ENCODE measurements around the gene CCL23.
"Not testable (repeated sequence)": the region's sequence is repeated elsewhere in the genome, so short reads cannot be mapped to it uniquely, and the experiment has no call there.

CCL23 gene

DNA sequence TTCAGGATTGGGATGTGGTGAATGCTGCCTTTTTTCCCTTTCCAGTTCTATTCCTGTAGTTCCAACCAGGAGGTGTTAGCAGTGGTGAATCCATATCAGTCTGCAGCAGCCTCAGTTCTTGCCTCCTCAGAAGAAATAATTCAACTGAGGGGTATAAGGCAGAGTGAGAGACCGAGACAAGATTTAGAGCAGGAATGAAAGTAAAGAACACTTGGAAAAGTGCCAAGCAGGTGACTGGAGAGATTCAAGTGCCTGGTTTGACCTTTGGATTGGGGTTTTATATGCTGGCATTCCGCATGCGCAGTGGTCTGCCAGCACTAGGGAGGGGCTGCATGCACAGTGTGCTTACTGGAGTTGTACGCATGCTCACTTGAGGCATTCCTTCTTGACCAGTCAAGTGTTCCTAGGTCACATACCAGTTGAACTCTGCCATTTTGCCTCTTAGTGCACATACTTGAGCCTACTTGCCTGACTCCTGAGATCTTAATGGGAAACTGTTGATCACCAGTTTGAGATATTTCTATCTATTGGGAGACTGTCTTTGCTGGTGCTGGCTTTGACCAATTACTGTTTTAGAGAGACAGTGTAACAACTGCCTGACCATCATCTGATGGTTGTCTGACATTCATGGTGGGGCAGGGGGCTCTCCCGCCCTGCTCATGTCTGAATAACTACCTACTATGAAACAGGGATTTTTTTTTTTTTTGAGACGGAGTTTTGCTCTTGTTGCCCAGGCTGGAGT is 15.7 kb downstream of the CCL23 start:
- peak; percentile 83 for DNase-seq

DNA sequence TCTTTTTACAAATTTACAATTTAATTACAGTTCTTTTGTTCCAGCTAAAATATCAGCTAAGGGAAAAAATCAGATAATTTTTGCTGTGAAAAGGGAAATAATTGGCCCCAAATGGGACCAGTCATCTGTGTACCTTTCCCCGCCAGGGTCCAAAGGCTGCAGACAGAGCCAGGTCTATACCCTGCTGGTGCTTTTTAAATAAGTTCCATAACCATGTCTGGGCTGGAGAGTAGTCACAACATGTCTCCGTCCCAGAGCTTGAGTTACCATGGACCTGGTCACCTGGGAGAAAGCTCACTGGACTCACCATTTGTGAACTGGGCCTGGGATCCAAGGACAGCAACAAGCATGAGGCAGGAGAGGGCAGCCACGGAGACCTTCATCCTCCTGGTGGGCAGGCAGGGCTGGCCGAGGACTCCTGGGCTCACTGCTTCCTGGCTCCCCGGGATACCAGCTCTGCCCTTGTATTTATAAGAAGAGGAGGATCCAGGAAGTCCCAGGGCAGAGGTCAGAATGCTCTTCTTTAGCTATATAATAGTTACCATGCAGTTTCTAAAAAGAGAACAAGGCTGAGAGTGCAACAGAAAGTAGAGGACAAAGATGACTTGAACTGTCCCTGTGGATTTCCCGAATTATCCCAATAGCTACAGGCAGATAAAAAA is 16.5 kb downstream of the CCL23 start, which contains the start of gene CCL15:
TSS of gene CCL15 (minus strand) at position 444 of the 662 bp plus-strand sequence. CDS start at position 383, 61 bp downstream.
- DNase-seq = no peak

DNA sequence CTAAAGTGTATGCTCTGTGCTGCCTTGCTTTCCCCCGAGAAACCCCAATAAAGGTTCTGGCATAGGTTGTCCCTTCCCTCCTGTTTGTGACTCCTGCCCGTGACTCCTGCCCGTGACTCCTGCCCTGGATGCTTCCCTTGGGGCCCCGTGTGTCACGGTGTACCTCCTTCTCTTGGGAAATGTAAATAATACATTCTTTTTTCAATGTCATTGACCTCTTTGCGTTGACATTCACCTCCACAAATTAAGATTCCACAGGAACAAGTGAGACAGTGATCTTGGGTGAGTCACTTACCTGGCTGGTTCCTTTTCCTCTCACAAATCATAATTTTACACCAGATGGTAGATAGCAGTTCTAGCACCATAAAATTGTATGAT is 17.1 kb downstream of the CCL23 start:
- no peak for DNase-seq

DNA sequence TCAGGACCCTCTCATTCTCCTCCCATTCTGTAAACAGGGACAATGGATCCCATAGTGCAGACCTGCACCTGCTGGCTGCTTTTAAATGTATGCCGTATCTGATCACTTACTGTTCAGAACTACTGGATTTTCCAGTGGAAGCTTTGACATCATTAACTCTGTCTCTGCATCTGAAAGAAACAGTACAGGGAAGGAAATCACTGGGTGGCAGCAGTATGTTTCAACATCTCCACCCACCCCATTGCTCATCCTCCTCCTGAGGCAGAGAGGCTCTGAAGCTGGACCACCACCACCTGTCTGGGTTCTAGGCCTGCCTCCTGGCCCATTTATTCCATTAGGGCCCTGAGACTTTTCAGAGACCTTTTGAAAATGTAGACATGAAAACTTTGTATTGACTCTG is 19.0 kb downstream of the CCL23 start:
- DNase-seq = no peak

DNA sequence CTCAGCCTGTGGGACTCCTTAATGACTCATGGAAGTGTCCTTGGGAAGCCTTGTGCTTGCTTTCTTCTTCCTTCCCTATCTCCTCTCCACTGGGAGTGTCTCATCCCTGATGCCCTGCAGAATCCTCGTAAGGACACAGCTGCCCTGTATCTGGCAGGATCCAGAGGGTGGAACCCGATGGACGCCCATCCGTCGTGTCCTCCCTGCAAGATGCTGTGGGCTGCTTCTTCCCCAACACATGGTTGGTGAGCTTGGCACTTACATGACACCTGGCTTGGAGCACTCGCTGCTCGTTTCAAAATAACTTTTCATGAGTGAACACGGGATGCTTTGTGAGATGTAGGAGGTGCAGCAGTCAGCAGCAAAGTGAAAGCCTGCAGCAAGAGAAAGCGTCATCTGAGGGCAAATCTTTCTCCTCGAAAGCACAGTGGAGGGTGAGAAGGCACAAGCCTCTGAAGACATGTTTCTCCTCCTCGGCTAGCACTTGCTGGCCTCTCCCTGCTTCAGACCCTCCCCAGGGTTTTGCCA is 19.7 kb downstream of the CCL23 start:
- DNase-seq = no peak

DNA sequence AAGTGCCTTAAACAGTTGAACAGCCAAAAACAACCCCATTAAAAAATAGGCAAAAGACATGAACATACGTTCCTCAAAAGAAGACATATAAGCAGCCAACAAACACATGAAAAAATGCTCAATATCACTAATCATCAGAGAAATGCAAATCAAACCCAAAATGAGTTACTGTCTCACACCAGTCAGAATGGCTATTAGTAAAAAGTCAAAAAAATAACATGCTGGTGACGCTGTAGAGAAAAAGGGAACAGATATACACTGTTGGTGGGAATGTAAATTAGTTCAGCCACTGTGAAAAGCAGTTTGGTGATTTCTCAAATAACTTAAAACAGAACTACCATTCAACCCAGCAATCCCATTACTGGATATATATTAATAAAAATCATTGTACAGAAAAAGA is 22.4 kb downstream of the CCL23 start:
- DNase-seq = not testable (repeated sequence)

DNA sequence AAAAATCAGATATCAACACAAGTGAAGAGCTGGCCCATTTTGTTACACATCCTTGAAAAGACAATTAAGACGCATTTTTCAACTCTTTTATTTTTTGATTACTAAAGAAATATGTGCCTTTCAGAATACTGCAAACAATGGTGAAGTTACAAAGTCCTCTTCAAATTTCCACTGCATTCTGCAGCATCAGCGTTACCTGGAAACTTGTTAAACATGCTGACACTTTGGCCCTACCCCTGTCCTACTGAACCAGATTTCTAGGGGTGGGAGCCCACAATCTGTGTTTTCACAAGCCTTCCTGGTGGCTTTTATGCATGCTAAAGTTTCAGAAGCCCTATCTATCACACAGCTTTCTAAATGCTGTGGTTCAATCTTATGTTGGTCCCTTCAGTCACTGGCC is 26.7 kb downstream of the CCL23 start:
- no peak for DNase-seq

DNA sequence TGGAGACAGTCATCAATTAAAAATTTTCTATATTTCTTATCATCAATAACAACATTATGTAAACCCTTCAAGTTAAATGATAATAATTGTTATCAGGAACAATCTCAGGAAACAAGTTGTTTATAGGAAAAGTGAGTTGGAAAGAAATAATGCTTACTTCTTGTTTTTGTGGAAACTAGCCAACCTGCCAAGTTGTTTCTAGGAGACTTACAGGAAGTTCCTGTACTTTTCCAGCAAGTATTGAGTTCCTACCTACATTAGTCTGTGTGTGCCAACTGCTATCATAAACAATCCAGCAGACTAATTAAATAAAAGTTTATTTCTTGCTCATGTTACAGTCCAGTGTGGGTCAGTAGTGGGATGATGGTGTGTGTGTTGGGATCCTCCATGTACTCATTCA is 29.6 kb downstream of the CCL23 start:
- DNase-seq = no peak

DNA sequence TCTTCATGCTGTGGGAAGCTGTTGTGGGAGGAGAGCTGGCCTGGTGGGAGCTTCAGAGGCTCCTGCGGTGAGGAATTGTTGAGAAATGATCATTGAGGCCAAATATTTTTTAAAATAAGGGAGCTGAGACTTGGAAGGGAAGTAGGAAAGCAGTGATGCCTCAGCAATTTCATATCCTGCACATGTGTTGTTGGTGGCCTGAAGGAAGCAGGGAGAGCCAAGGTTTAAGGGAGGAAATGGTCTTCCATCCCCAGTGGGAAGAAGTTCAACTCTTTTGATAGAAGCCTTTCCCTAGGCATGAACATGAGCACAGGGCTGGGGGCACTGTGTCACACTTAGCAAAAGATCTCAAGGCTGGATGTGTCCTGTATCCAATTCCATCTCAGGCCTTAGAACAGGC is 31.1 kb downstream of the CCL23 start, which contains the start of gene CCL14:
TSS of gene CCL14 (minus strand) at position 87 of the 400 bp plus-strand sequence. CDS start at position 7, 80 bp downstream.
- no peak for DNase-seq

DNA sequence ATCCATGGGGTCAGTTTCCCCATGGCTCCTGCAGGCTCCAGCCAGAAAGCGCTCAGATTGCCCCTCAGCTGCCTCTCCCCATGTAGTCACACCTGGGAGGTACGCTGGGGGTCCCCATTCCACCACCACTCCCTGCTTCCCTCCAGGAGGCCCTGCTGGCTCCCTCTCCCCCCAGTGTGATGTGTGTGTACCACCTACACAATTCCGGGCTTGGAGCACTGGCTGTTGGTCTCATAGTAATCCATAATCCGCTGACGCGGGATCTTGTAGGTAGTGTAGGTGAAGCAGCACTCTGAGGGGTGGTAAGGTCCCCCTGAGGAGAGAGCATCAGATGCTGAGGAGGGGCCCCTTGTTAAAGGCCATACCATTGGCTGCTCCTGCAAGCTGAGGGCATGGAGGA is 33.6 kb downstream of the CCL23 start:
- no peak for DNase-seq

DNA sequence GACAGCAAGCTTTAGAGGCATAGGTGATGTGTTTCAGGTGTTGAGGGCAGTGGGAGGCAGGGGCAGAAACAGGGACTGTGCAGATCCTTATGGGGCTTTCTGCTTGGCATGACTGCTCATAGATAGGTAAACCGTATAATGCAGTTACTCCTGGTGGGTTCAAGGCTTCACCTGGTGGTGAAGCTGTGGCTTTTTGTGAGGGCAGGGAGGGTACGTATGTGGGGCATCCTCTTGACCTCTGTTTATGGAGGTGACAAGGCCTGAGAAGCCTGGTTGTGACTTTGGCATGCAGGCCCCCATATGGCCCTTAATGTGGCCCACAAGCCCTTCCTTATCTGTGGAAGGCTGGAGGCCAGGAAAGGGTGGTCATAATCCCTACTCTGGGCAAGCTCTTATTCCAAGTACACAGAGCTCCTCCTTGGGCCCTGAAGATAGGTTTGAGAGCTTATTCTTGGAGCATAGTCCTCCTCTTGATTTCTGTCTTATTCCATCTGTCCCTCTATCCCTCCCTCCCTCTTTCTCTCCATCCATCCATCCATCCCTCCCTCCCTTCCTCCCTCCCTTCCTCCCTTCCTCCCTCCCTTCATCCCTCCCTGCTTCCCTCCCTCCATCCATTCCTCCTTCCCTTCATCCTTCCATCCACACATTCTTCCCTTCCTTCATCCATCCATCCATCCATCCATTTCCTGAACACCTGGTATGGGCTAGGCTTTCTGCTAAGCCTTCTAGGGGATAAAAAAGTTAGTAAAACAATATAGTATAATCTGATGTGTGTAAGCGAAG is 35.2 kb downstream of the CCL23 start:
- no peak for DNase-seq

DNA sequence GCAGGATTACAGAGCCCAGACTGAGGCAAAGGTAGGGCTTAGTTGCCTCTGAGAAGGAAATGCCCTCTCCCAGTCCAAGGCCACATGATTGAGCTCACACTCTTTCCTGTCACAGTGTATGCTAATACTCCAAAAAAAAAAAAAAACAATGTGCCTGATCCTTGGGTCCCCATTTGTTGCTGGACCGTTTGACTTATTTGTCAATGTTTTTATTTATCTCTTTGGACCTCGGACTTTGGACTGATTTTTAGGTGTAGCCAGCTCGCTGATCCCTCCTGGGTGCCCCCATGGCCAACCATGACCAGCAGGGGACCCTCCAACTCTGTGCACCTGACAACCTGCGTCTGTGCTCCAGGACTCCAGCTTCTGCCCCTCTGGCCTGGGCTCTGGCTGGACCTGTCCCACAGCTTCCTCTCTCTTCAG is 35.9 kb downstream of the CCL23 start:
- no peak for DNase-seq

DNA sequence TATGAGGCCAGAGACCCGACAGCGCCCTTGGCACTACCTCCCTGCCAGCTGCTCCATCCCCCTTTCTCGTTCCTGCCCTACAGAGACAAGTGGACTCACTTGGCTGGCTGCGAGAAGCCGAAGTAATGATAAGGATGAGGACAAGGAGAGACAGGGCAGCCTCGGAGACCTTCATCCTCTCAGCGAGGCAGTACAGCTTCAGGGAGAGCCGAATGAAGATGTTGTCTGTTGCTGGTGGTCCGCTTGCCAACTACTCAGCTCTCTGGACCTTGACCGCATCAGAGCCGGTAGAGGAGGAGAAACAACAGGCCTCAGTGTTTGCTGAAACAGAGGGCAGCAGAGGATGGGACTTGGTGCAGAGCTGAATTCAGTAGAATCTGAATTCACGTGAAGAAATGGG is 36.5 kb downstream of the CCL23 start, which contains the start of gene CCL16:
TSS of gene CCL16 (minus strand) at position 252 of the 400 bp plus-strand sequence. CDS start at position 175, 77 bp downstream.
- DNase-seq = no peak

DNA sequence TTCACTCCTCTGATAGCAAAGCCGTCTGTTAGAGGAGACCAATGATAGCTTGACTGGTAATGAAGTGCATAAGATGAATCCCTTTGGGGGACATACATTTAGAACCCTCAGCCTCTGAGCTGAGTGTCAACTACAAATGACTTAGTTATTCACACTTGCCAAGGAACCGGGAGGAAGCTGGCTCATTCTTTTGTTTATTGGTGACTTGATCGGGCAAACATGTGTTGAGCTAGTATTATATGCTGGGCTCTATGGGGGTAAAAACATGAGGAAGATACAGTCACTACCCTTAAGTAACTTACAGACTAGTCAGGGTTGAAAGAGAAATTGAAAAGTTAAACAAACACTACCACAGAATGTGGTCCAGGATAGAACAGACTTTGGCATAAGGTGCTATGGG is 39.4 kb downstream of the CCL23 start:
- peak; percentile 29 for DNase-seq

DNA sequence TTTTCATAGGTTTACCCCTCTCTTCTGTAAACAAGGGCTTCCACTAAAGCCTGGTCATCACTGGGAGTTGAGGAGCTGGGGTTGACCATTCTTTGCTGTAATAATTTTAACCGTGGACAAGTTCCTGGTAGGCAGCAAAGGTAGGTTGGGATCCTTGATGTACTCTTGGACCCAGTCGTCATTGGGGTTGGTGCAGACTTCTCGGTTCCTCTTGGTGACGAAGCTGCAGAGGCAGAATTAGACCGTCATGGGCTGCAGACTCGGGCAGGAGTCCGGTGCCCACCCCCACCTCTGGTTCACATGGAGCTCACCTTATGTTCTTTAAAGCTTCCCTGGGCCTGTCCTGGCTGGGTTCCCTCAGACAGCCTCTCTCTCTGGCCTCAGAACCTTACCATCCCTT is 40.3 kb downstream of the CCL23 start:
- no peak for DNase-seq

DNA sequence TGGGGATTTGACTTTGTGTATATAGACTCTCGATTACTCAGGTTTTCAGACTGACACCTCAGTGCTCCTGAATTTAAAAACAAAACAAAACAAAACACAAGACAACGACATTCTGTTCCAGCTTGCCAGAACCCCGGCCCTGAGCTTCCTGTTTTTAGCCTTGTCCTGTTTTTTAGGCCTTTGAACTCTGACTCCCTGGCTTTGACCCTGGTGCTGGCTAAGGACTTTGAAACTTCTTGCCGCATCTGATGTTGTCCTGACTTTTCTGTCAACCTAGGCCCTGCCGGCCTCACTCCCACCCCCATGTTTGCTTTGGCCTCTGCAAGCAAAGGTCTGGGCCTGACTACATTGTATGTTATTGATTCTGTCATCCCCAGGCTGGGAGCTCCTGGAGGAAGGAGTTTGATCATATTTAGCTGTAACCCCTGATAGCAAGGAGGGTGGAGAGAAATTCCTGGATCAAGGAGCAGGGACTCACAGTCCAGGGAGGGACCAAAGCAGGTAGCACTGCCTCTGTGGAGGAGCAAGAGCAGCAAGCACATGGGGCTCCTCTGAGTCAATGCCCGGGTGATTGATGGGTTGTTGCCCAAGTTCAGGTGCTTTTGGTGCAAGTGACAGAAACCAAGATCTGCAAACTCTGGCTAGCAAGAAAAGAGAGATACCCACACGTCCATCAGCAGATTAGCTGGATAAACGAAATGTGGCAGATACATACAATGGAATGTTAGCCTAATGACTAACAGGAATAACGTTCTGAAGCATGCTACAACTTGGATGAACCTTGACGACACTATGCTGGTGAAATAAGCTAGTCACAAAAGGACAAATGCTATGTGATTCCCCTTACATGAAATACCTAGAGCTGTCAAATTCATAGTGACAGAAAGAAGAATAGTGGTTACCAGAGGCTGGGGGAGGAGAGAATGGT is 44.2 kb downstream of the CCL23 start:
- no peak for DNase-seq

DNA sequence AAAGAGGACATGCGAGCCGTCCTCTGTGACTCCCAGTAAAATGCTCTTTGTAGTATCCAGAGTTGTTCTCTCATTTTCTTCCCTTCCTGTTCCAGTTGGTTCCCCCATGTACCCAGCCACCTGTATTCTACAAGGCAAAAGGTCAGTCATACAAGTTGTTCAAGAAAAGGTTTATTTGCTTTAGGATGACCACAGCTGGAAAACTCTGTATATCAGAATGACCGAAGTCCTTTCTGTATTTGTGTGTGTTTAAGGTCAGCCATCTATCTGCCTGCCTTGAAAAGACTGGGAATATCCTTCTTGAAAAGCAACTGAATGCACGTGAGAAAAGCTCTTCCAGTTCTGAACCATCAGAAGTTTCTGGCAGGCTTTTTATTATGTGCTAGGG is 44.8 kb downstream of the CCL23 start:
- DNase-seq = no peak

DNA sequence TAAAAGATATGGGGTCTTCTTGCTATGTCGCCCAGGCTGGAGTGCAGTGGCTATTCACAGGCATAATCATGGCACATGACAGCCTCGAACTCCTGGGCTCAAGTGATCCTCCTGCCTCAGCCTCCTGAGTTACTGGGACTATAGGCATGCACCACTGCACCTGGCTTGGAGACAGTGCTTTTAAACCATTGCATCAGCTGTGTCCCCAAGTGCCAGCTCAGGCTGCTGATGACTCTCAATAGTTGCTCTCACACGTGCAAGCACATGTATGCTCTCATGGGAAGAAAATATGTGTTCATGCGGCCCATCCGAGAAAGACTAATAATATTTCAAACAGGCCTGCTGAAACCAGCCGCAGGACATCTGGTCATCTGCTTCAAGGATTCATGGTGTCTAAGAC is 45.2 kb downstream of the CCL23 start:
- DNase-seq = no peak

DNA sequence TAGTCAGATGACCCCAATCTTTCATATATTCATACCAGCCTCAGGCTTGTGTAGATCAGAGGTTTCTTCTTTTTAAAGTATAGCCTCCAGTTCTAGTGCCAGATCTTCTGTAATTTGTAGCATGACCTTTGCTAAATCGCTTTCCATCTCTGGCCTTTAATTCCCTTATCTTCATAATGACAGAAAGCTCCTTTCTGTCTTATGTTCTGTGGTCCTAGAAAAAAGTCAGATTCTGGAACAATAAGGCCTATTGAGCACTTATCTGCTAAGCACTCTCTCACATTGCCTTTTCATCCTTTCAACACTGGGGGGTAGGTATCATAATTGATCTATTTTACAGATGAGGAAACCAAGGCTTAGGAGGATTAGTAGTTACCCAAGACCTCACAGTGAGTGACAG is 45.7 kb downstream of the CCL23 start:
- DNase-seq = no peak

DNA sequence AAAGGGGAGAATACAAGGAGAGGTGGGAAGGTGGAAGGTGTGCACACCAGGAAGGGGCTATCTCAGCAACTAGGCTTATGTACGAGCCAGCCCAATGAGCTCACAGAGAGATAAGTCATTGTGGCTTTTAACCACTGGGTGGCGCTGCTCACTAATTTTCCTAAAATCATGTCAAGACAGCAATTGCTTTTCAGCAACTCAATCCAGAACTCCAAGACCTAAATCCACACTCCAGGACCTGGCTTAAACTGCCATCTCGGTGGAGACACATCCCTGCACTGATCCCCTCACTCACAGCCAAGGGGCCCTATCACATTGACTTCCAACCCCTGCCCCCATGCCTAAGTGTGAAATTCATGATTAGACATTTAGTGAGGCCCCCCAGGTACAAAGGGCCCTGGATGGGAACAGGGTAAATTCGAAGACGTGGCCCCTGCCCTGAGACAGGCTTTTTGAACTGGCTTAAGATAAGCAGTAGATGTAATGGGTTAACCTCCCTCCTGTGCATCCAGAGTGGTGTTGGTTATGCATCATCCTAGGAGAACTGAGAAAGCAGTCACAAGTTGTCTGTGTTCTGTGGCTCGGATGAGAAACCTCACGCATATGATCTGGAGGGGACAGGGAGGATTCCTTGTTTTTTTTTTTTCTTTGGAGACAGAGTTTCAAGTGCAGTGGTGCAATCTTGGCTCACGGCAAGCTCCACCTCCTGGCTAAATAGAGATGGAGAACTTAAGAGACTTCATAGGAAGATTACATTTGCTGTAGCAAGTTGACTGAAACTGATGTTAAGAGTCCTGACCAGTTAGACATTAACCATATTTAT is 48.0 kb downstream of the CCL23 start:
- peak; percentile 82 for DNase-seq

DNA sequence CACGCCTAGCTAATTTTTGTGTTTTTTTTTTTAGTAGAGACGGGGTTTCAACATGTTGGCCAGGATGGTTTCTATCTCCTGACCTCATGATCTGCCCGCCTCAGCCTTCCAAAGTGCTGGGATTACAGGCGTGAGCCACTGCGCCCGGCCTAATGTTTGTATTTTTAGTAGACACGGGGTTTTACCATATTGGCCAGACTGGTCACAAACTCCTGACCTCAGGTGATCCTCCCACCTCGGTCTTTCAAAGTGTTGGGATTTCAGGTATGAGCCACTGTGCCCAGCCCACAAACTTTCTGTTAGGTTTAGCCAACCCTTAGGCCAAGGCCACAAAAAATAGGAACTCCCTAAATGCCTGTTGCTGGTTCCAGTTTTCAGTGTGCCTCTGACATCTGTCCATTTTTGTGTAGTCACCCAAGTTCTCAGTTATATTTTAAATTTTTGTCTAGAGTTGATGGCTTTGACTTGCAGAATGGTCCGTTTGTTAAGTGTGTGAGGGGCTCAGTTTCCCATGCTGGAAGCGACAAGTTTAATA is 49.2 kb downstream of the CCL23 start:
- DNase-seq = no peak

Measured in DMS79 treated with DMSO at 0.1 percent for 48 hours (cell line).